GM19099 (cell line): ENCODE data around the gene JAML.

Experiments
- POLR2A ChIP-seq: IDR thresholded peaks from 3 replicates; pipeline ENCODE4 v1.6.1; 2011; ENCODE audit warnings: low read depth; ENCODE audit not compliant: insufficient read length; ENCODE audit errors: extremely low read depth

JAML gene

GRCh38 chr11:118168751-118169150 lies 56.1 kb downstream of the JAML start:
- no peak for TF ChIP-seq POLR2A

GRCh38 chr11:118168316-118168715 lies 56.5 kb downstream of the JAML start:
- TF ChIP-seq POLR2A = no peak

- no peak for TF ChIP-seq POLR2A
Observed at GRCh38 chr11:118167906-118168305, 56.9 kb downstream of the JAML start.

- no peak for TF ChIP-seq POLR2A
Observed at GRCh38 chr11:118167253-118167652, 57.6 kb downstream of the JAML start.

GRCh38 chr11:118166641-118167040 lies 58.2 kb downstream of the JAML start:
- no peak for TF ChIP-seq POLR2A

GRCh38 chr11:118164885-118165284 lies 59.9 kb downstream of the JAML start:
- no peak for TF ChIP-seq POLR2A

- TF ChIP-seq POLR2A = no peak
Observed at GRCh38 chr11:118163494-118163893, 61.3 kb downstream of the JAML start.

GRCh38 chr11:118162846-118163245 lies 62.0 kb downstream of the JAML start:
- TF ChIP-seq POLR2A = no peak

- TF ChIP-seq POLR2A = no peak
Observed at GRCh38 chr11:118161786-118162185, 63.0 kb downstream of the JAML start.

GRCh38 chr11:118157186-118157895 lies 67.5 kb downstream of the JAML start:
- no peak for TF ChIP-seq POLR2A

- no peak for TF ChIP-seq POLR2A
Observed at GRCh38 chr11:118156531-118157185, 68.2 kb downstream of the JAML start.

GRCh38 chr11:118155776-118156530 lies 68.9 kb downstream of the JAML start:
- no peak for TF ChIP-seq POLR2A

- no peak for TF ChIP-seq POLR2A
Observed at GRCh38 chr11:118154641-118155040, 70.2 kb downstream of the JAML start.

- TF ChIP-seq POLR2A = no peak
Observed at GRCh38 chr11:118153976-118154375, 70.8 kb downstream of the JAML start.

GRCh38 chr11:118153516-118153915 lies 71.3 kb downstream of the JAML start:
- TF ChIP-seq POLR2A = no peak
